Stimulated activated CD8-positive, alpha-beta memory T cell treated with anti-CD3 and anti-CD28 coated beads, Interleukin-12 subunit alpha, Interleukin-12 subunit beta, amount 100 ng/mL, for 1 hour (primary cell): ENCODE results near the gene DPYD.

Experiments used
- DNase-seq: peaks from one replicate; pipeline ENCODE4 v3.0.0-alpha.2; 2020; ENCODE audit warnings: low read depth

The DPYD gene

GRCh38 chr1:97529600-97529999 lies 391.2 kb downstream of the DPYD start:
- no peak for DNase-seq

GRCh38 chr1:97524211-97524610 lies 396.6 kb downstream of the DPYD start:
- DNase-seq, result no peak

- DNase-seq, result no peak
Measured at GRCh38 chr1:97516588-97516987, 404.2 kb downstream of the DPYD start.

- no peak for DNase-seq
Measured at GRCh38 chr1:97508653-97509218, 412.1 kb downstream of the DPYD start.

- no peak for DNase-seq
Measured at GRCh38 chr1:97507863-97508262, 413.0 kb downstream of the DPYD start.

GRCh38 chr1:97506368-97506767 lies 414.5 kb downstream of the DPYD start:
- no peak for DNase-seq

- DNase-seq, result no peak
Measured at GRCh38 chr1:97505816-97506215, 415.0 kb downstream of the DPYD start.

- no peak for DNase-seq
Measured at GRCh38 chr1:97505289-97505688, 415.5 kb downstream of the DPYD start.

GRCh38 chr1:97502360-97502759 lies 418.5 kb downstream of the DPYD start:
- no peak for DNase-seq

- no peak for DNase-seq
Measured at GRCh38 chr1:97501628-97502027, 419.2 kb downstream of the DPYD start.

GRCh38 chr1:97500760-97501159 lies 420.1 kb downstream of the DPYD start:
- DNase-seq, result no peak

- DNase-seq, result no peak
Measured at GRCh38 chr1:97499667-97500066, 421.2 kb downstream of the DPYD start.

- no peak for DNase-seq
Measured at GRCh38 chr1:97489834-97490233, 431.0 kb downstream of the DPYD start.

GRCh38 chr1:97488530-97488929 lies 432.3 kb downstream of the DPYD start:
- DNase-seq, result no peak

- DNase-seq, result no peak
Measured at GRCh38 chr1:97482022-97482421, 438.8 kb downstream of the DPYD start.

- DNase-seq, result no peak
Measured at GRCh38 chr1:97467445-97467844, 453.4 kb downstream of the DPYD start.

GRCh38 chr1:97464305-97464704 lies 456.5 kb downstream of the DPYD start:
- DNase-seq, result no peak

- DNase-seq, result no peak
Measured at GRCh38 chr1:97461782-97462181, 459.1 kb downstream of the DPYD start.

- no peak for DNase-seq
Measured at GRCh38 chr1:97457446-97458089, 463.3 kb downstream of the DPYD start.

- no peak for DNase-seq
Measured at GRCh38 chr1:97451944-97452343, 468.9 kb downstream of the DPYD start.

GRCh38 chr1:97451046-97451826 lies 469.6 kb downstream of the DPYD start:
- DNase-seq, result no peak

- no peak for DNase-seq
Measured at GRCh38 chr1:97441966-97442365, 478.9 kb downstream of the DPYD start.

- no peak for DNase-seq
Measured at GRCh38 chr1:97433824-97434177, 487.0 kb downstream of the DPYD start.
